HG03135 (cell line): ENCODE measurements around the gene PIGV.
"Not testable (repeated sequence)": the region's sequence is repeated elsewhere in the genome, so short reads cannot be mapped to it uniquely, and the experiment has no call there.

Experiments
- ATAC-seq: cut with Tn5 transposase; IDR thresholded peaks from one replicate; pipeline ENCODE4 v1.9.1; 2021; ENCODE audit warnings: mild to moderate bottlenecking, moderate library complexity; ENCODE audit not compliant: unreplicated experiment

PIGV gene

DNA sequence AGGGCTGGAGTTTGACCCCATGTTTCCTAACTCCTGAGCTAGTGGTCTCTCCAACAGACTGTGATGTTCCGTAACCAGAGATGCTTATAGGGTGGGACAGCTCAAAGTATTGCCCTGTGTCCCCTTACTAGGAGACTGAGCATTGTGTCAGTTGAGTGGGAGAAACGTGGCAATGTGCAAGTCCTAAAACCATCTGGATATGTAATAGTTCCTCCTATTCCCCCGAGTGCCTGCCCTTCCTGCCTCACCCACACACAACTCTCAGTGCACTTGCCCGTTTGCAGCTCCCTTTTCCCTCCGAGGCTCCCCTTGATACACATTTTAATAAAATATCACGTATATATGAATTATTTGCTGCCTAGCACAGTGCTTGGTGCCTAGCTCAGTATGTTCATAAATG, 3.4 kb downstream of the PIGV start:
- no peak for ATAC-seq

DNA sequence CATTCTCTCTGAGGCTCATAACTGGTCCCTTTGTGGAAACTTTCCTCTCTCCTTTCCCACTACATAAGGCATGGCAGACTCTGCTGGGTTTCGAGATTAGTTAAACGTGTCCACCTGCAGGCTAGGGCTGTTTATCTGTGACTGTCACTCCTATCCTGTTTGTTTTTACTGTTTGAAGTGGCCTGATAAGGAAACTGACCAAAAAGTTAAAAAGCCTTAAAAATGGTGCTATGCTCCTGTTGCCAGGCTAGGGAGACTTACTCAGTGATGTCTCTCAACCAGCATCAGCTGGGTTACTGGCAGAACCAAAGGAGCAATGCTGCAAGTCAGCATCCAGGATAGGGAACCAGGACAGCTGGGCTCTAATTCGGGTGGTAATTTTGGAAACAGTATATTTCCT, 3.9 kb downstream of the PIGV start:
- ATAC-seq = no peak

DNA sequence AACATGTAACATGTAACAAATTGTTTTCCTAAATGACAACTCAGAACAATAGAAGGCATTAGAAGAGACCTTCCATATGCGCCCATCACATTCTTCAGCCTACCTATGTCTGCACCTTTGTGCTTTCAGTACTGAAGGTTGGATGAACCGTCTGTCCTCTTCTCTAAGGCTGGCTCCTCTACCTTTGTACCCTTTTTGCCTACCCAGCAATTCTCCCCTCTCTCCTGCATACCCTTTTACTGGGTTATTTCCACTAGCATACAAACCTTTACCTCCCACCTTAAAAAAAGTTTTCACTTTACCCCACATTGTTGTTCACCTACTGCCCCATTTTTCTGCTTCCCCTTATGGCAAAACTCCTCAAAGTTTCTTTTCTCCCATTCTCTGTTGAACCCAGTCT, 5.2 kb downstream of the PIGV start:
- ATAC-seq = no peak

DNA sequence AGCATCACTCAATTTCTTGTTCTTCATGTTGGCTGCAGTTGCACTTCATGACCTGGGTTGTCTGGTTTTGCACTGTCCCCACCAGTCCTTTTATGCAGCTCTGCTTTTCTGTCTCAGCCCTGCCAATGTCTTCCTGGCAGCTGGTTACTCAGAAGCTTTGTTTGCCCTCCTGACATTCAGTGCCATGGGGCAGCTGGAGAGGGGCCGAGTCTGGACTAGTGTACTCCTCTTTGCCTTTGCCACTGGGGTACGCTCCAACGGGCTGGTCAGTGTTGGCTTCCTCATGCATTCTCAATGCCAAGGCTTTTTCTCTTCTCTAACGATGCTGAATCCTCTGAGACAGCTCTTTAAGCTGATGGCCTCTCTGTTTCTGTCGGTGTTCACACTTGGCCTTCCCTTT, 6.6 kb downstream of the PIGV start:
- no peak for ATAC-seq

DNA sequence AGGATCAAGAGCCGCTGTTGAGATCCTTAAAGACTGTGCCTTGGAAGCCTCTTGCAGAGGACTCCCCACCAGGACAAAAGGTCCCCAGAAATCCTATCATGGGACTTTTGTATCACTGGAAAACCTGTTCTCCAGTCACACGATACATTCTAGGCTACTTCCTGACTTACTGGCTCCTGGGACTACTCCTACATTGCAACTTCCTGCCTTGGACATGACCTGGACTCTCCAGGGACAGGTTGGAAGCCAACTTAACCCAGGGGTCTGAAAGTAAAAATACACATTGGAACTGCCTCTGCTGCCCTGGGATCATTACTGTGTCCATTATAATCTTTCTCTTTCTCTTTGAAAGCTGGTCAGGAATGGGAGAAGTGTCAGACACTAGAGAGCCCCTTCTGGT, 9.9 kb downstream of the PIGV start:
- ATAC-seq = no peak

DNA sequence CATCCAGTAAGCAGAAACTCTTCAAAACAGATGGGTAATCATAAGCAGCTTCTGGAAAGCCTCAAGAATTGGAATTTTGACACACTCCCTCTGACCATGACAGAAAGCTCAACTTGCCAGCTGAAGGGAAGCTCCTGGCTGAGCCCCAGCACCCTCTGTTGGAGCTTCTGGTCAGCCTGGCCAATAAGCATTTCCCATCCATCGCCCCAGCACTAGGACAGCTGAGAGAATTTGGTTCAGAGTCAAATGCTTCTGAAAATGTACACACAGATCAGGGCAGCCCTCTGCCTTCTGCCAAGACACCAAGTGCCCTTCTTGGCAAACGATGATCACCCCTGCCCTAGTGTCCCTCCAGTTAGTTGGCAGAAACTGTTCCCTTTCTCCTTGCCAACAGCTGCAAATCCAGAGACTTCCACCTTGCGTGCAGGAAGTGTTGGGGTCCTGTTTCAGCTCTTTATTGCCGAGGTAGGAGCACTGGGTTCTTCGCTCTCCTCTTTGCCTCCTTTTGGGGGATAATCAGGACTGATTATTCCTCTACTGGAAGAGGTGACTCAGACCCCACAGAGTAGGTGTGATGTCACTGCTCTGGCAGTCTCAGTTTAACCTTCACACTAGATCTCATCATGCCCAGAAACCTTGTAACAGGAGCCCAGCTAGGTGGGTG, 11.9 kb downstream of the PIGV start:
- ATAC-seq = no peak

DNA sequence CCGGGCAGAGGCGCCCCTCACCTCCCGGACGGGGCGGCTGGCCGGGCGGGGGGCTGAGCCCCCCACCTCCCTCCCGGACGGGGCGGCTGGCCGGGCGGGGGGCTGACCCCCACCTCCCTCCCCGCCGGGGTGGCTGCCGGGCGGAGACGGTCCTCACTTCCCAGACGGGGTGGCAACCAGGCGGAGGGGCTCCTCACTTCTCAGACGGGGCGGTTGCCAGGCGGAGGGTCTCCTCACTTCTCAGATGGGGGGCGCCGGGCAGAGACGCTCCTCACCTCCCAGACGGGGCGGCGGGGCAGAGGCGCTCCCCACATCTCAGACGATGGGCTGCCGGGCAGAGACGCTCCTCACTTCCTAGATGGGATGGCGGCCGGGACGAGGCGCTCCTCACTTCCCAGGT, 16.2 kb downstream of the PIGV start:
- ATAC-seq = not testable (repeated sequence)

DNA sequence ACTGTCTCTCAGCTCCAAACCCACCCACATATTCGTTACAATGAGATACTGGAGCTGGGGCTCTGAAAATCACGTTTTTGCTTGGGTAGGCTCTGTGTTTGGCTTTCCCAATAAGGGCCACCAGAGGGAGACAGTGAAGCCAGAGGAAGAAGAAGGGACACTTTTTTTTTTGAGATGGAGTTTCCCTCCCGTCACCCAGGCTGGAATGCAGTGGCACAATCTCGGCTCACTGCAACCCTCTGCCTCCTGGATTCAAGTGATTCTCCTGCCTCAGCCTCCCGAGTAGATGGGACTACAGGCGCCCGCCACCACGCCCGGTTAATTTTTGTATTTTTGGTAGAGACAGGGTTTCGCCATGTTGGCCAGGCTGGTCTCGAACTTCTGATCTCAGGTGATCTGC, 22.4 kb downstream of the PIGV start:
- not testable (repeated sequence) for ATAC-seq

DNA sequence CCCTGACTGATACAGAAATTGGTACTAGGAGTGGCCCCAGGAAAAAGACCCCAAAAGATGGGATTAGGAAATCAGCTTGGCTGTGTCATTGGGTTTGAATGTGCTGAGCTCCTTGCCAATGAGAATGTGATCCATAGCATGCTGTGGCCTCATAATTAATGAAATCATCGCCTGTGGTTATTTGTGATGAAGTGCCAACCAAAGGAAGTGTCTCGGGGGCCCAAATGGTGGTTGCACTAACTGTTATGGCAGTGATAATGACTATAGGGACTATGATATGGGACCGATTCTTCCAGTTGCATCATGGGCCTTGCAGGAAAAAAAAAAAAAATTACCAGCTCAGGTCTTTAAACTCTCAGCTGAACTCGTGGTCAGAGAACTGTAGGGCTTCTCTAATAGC, 23.3 kb downstream of the PIGV start:
- ATAC-seq = no peak

DNA sequence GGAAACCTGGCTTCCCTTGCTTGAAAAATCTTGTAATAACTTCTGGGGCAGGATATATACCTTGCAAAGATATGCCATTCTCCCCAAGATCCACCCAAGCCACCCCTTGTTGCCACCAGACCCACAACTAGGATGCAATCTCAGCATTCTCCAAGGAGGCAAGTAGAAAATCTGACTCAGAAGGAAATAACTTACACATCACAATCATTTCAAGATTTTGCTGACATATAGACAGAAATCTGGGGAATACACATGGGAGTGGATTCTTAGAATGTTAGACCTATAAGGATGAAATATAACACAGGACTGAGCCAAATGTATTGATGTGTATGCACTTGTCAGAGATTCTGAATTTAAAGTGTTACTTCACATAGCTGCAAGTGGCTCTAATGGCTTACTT, 24.0 kb downstream of the PIGV start:
- no peak for ATAC-seq

DNA sequence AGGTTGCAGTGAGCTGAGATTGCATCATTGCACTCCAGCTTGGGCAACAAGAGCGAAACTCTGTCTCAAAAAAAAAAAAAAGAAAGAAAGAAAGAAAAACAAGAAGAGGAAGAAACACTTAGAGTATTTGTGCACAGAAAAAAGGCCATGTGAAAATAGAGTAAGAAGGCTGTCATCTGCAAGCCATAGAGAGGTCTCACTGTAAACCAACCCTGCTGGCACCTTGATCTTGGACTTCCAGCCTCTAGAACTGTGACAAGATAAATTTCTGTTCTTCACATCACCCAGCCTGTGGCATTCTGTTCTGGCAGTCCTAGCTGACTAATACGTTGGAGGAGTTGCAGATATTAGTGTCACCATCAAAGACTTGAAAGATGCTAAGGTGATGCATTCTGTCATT, 26.6 kb downstream of the PIGV start:
- no peak for ATAC-seq

DNA sequence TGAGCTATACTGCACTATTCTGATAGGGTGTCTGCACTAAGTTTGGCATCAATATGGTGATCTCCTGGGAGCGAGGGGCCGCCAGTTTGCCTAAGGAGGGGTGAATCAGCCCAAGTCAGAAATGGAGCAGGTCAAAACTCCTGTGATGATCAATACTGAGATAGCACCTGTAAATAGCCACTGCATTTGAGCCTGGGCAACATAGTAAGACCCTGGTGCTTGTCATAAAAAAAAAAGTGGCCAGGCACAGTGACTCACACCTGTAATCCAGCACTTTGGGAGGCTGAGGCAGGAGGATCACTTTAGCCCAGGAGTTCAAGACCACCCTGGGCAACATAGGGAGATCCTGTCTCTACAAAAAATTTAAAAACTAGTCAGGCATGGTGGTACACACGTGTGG, 27.1 kb downstream of the PIGV start:
- no peak for ATAC-seq

DNA sequence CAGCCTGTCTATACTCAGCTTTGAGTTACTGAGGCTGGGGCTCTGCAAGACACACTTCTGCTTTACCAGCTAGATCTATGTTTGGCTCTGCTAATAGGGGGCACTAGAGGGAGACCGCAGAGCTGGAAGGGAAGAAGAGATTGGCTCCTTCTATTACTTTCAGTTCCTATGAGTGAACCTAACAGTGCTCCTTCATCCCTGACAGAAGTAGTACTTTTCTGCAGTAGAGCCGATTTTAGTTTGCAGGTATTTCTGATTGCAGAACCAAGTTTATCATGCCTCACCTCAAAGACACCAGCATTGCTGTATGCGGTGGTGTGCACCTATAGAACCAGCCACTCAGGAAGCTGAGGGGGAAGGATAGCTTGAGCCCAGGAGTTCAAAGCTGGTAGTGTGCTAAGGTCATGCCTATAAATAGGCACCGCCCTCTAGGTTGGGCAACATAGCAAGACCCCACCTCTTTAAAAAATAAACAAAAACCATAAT, 33.1 kb downstream of the PIGV start:
- ATAC-seq = peak; percentile 88

DNA sequence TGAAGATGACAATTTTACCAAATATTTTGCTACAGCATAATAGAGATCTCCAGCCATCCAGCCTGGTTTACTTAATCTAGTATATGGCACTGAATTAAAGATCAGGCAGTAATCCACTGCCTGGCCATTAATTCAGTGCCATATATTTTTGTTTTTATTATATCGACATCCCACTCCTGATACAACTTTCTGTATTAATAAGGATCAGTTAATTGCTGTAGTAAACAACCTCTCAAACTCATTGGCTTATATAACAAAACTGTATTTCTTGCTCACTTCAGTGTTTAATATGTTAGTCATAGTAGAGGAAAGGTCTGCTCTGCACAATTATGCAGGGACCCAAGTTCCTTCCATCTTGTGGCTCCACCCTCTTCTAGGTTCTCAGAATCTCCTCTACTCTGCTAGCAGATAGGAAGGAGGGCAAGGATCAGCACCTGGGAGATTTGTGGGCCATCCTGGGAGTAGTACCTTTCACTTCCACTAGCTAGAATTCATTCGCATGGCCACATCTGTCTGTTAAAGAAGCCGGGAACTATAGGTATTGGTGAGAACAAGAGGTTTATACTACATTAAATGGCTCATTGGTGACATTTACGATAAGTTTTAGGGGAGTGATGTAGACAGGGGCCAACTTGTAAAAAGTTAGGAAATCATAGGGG, 35.1 kb downstream of the PIGV start:
- no peak for ATAC-seq

DNA sequence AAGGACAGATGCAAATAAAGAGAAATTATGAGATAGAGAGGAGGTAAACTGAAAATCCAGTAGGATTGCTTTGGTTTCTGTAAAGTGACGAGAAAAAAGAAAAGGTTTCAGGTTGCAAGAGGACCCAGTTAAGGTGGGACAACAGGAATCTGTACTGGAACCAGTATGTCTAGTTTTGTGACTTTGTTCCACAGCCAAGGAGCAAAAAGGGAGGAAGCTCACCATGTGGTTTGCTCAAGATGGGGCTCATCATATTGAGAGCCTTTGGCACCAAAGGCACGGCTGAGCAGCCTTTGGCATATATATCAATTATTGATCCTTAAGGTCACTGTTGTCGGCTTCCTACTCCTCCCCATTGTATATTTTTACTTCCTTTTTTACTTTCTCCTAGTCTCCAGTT, 37.0 kb downstream of the PIGV start:
- no peak for ATAC-seq

DNA sequence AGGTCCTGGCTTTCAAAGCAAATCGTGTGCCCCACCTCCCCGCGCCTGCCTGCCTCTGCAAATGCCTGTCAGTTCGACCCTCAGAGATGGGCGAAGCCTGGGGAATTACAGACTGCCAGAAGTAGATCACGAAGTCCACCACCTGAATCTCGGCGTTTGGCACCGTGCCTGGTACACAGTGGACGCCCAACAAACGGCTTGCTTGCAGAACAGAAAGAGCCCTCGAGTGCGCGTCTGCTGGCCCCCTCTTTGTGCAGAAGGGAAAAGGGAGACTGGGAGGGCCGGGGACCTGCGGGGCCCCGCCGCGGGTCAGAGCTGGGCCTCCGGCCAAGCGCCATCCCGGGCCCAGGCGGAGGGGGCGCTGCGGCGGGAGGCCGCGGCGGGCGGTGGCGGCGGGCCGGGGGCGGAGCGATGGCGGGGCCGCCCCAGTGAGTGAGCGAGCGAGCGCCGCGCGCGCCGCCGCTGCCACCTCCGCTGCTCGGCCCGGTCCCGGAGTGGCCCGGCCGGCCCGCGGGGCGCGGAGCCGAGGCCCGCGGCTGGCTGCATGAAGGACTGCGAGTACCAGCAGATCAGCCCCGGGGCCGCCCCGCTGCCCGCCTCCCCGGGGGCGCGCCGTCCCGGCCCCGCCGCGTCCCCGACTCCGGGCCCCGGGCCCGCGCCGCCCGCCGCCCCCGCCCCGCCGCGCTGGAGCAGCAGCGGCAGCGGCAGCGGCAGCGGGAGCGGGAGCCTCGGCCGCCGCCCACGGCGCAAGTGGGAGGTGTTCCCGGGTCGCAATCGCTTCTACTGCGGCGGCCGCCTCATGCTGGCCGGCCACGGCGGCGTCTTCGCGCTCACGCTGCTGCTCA, 38.7 kb downstream of the PIGV start, which contains the start of gene ZDHHC18:
Gene ZDHHC18, plus strand, starts transcription at position 428 of the 845 bp plus-strand sequence. Its CDS starts 117 bp downstream, at position 545.
- peak; percentile 61 for ATAC-seq

DNA sequence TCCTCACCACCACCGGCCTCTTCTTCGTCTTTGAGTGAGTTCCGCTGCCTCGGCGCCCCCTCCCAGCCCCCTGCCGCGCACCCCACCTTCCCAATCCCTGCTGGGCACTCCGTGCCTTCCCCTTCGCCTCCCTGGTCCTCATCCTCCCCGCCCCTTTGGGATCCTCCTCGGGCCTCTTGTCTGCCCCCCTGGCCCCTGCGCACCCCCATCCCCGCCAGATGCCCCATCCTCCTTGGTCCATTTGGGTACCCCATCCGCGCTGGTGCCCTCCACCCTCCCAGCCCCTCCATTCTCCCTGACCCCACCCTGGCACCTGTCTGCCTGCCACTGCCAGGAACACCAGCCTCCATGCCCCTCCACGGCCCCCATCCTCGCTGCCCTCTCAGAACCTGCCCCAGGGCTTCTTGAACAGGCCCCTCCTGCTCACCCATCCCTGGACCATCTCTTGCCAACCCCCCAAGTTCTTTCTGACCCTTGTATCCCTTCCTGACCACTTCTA, 39.4 kb downstream of the PIGV start:
- no peak for ATAC-seq

DNA sequence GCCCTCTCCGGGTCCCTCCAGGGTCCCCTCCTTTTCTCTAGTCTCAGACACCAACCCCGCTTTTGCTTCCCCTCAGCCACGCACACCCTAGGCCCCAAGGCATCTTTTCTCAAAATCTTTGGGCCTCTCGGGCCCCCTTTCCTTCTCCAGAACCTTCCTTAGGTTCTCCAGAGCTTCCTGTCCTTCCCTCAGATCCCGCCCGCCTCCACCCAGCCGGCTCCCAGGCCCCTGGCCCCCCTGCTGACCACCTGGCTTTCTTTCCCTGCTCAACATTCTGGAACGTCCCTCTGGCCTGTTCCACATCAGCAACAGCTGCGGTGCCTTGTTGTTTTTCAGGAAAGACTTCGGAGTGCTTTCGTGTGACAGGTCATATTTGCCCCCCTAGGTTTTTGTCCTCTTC, 39.9 kb downstream of the PIGV start:
- ATAC-seq = no peak

DNA sequence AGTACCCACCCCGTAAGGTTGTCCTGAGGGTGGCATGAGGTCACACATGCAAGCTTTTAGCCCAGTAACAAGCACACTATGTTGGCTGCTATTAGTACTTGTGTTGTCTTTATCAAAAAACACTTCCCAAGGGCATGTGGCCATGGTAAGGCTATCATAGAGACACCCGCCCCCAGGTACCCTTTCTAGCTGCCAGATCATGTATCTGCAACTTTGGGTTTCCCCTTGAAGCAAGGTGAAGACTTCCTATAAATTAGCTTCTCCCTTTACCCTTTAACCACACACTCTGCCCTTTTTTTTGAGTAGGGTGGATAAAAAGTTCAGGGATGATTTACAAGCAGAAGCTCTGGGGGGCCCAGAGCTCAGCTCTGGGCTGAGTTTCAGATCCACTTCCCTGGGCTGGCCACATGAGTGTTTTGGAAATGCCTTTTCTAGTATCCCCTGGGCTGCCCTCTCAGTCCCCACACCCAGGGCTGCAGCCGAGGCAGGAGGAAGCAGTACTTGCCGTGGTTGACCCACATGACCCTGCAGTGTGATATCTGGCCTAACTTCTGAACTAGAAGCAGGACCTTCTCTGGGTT, 40.8 kb downstream of the PIGV start:
- no peak for ATAC-seq

DNA sequence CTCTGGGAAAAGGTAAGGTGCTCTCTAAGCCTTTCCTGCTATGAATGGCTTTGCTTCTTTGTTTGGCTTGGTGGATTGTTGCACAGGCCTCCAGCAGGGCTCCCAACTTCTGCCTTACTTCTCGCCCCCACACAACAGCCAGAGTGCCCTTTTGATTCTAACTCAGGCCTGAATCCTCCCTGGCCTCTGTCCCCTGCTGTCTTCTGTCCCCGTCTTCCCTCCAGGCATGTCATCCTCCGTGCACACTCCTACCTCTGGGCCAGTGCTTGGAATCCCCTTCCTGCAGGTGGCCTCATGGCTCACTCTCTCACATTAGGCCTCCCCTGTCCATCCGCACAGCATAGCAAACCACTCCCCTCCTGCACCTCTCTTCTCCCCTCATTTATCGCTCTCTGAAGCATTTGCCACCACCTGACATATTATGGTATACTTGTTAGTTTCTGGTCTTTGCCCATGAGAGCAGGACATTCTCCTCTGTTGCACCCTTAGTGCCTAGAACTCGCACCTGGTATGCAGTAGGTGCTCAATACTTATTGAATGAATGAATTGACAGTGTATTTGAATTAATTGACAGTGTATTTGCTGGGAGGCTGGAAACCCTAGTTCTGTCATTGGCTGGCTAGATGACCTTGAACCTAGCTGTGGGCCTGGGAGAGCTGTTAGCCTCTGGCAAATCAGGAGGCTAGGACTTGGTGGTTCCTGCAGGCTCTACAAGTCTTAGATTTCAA, 41.6 kb downstream of the PIGV start:
- no peak for ATAC-seq

DNA sequence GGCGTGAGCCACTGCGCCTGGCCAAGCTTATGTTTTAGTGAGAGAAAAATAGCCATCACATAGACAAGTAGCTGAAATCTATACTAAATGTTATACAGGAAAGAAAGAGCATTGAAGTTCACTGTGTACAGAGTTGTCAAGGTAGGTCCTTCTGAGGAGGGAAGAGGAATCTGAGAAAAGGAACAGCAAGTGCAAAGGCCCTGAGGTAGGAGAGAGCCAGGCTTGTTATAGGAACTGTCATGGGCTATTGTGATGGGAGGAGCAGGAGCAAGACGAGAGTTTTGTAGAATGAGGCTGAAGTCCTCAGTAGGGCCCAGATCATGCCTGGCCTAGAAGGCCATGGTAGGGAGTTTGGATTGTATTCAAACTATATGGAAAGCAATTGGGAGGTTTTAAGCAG, 43.3 kb downstream of the PIGV start:
- no peak for ATAC-seq
